ENCODE measurements around the gene TRIM47. TPM values are rescaled to one million over a fixed set of nuclear protein-coding genes. Genes with fewer than 3 reads are reported as not detected.
A peak's percentile ranks its signal among the peaks of the same experiment; 100 is the strongest.
"Not testable (repeated sequence)": the region's sequence is repeated elsewhere in the genome, so short reads cannot be mapped to it uniquely, and the experiment has no call there.

Gene TRIM47
- total RNA-seq, 1 experiment from 2014 or later: 125 TPM

DNA sequence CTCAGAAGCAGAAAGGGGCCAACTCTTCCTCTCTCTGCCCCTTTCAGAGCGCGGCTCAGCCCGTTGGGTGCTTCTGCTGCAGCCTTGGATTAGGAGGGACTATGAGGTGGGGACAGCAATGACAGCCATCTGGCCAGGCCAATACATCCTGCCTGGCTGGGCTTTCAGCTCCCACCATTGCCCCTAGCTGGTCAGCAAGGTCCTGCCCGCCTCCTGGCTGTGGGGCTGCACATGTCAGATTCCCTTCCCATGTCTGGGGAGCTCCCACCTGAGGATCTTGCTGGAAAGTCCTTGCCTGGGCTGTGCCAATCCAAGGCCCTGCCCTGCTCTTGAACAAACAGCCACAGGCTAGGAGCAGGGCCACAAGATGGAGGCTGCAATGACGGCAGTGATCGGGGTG, 10.1 kb upstream of the TRIM47 start:
- intact Hi-C loops (cut with micrococcal nuclease; ENCODE audit: unreplicated experiment): no loop called here
- DNase-seq (ENCODE audit: low read depth, low spot score) (no peak), ATAC-seq (no peak)
- H3K4me1 ChIP-seq (ENCODE audit: control insufficient read depth, insufficient read depth, low read length): no peaks in the 10 kb centered on the region
- no TSS peak for BruUV-seq (replicated peaks)
- ChIA-PET POLR2A (no interaction called here), CTCF (interaction anchor here (0.7 kb wide), 1 partner anchor 21 kb away, joined by 4 read pairs; no protein-coding TSS in a partner anchor)
- H3K36me3 ChIP-seq (ENCODE audit: control insufficient read depth, insufficient read depth, low read length): no peaks in the 10 kb centered on the region
- no peak overlapping the region for H3K27ac ChIP-seq (ENCODE audit: low read length)
- no peak for TF ChIP-seq TCF7L2 (IDR thresholded peaks at IDR 0.05; ENCODE audit: low read depth, low read length)
- TF ChIP-seq SIN3A (IDR thresholded peaks at IDR 0.05; ENCODE audit: borderline replicate concordance, insufficient read depth, low read depth, low read length): no peak
- TF ChIP-seq POLR2AphosphoS5 (IDR thresholded peaks at IDR 0.05; ENCODE audit: low read depth, low read length): 0 out of 2 replicates have a peak, but pooled peaks have one; percentile 42
- H3K4me3 ChIP-seq (ENCODE audit: low read depth in 2 of 2, low read length in 2 of 2): no peak overlapping the region
- no peaks in the 10 kb centered on the region for H3K27me3 ChIP-seq (ENCODE audit: control insufficient read depth, insufficient read depth, low read length)
- in situ Hi-C loops (cut with HindIII; ENCODE audit: low pct_unique_long_range_greater_than_20kb, low sequenced_read_pairs): no loop called here
- H3K9me3 ChIP-seq (ENCODE audit: control insufficient read depth, insufficient read depth, low read depth, low read length): no peaks in the 10 kb centered on the region

- H3K4me1 ChIP-seq (ENCODE audit: control insufficient read depth, insufficient read depth, low read length); ATAC-seq; H3K27me3 ChIP-seq (ENCODE audit: control insufficient read depth, insufficient read depth, low read length); POLR2A ChIA-PET; H3K36me3 ChIP-seq (ENCODE audit: control insufficient read depth, insufficient read depth, low read length); H3K27ac ChIP-seq (ENCODE audit: low read length); CTCF ChIA-PET; intact Hi-C loops (cut with micrococcal nuclease; ENCODE audit: unreplicated experiment); H3K4me3 ChIP-seq (ENCODE audit: low read depth in 2 of 2, low read length in 2 of 2); BruUV-seq (replicated peaks); DNase-seq (ENCODE audit: low read depth, low spot score); H3K9me3 ChIP-seq (ENCODE audit: control insufficient read depth, insufficient read depth, low read depth, low read length); in situ Hi-C loops (cut with HindIII; ENCODE audit: low pct_unique_long_range_greater_than_20kb, low sequenced_read_pairs): not testable (repeated sequence)
Observed at GRCh38 chr17:75885860-75886259, 7.5 kb upstream of the TRIM47 start.

GRCh38 chr17:75885431-75885830, 7.0 kb upstream of the TRIM47 start:
- POLR2A ChIA-PET: no interaction called here

More at GRCh38 chr17:75885431-75885830, 7.0 kb upstream of the TRIM47 start:
- H3K4me3 ChIP-seq (ENCODE audit: low read depth in 2 of 2, low read length in 2 of 2): no peak overlapping the region
- CTCF ChIA-PET: no interaction called here
- ATAC-seq (no peak), DNase-seq (ENCODE audit: low read depth, low spot score) (no peak)
- in situ Hi-C loops (cut with HindIII; ENCODE audit: low pct_unique_long_range_greater_than_20kb, low sequenced_read_pairs) (no loop called here), intact Hi-C loops (cut with micrococcal nuclease; ENCODE audit: unreplicated experiment) (no loop called here)
- no TSS peak for BruUV-seq (replicated peaks)
- no peaks in the 10 kb centered on the region for H3K4me1 ChIP-seq (ENCODE audit: control insufficient read depth, insufficient read depth, low read length)
- H3K27ac ChIP-seq (ENCODE audit: low read length): no peak overlapping the region
- no peak for TF ChIP-seq SIN3A (IDR thresholded peaks at IDR 0.05; ENCODE audit: borderline replicate concordance, insufficient read depth, low read depth, low read length)
- no peak for TF ChIP-seq REST (IDR thresholded peaks at IDR 0.05; ENCODE audit: insufficient read depth in 1 of 2, low read depth in 2 of 2, low read length in 1 of 2)
- no peak for TF ChIP-seq POLR2AphosphoS5 (IDR thresholded peaks at IDR 0.05; ENCODE audit: low read depth, low read length)
- TF ChIP-seq, protein P1, sequence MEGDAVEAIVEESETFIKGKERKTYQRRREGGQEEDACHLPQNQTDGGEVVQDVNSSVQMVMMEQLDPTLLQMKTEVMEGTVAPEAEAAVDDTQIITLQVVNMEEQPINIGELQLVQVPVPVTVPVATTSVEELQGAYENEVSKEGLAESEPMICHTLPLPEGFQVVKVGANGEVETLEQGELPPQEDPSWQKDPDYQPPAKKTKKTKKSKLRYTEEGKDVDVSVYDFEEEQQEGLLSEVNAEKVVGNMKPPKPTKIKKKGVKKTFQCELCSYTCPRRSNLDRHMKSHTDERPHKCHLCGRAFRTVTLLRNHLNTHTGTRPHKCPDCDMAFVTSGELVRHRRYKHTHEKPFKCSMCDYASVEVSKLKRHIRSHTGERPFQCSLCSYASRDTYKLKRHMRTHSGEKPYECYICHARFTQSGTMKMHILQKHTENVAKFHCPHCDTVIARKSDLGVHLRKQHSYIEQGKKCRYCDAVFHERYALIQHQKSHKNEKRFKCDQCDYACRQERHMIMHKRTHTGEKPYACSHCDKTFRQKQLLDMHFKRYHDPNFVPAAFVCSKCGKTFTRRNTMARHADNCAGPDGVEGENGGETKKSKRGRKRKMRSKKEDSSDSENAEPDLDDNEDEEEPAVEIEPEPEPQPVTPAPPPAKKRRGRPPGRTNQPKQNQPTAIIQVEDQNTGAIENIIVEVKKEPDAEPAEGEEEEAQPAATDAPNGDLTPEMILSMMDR (IDR thresholded peaks at IDR 0.05): no peak
- no peak for TF ChIP-seq TCF7L2 (IDR thresholded peaks at IDR 0.05; ENCODE audit: low read depth, low read length)
- no peaks in the 10 kb centered on the region for H3K36me3 ChIP-seq (ENCODE audit: control insufficient read depth, insufficient read depth, low read length)
- H3K9me3 ChIP-seq (ENCODE audit: control insufficient read depth, insufficient read depth, low read depth, low read length): no peaks in the 10 kb centered on the region
- H3K27me3 ChIP-seq (ENCODE audit: control insufficient read depth, insufficient read depth, low read length): no peaks in the 10 kb centered on the region
